HepG2 (cell line): Measurements from ENCODE around the gene SH3PXD2A. TPM values are rescaled to one million over a fixed set of nuclear protein-coding genes. Genes with fewer than 3 reads are reported as not detected.
A peak's percentile ranks its signal among the peaks of the same experiment; 100 is the strongest.

Experiments
- ATAC-seq: fragments of 200-7000 bp; cut with Tn5 transposase; 3 replicates; pipeline ENCODE4 v1.9.1; 2020; ENCODE audit warnings: mild to moderate bottlenecking, moderate library complexity
- BruUV-seq: library from RNA; stranded (reverse); fragments of 400-500 nt; replicated peaks from 2 replicates; lab custom pipeline; 2021; lab: Mats Ljungman, UMichigan
- CTCF ChIA-PET: fragments of 300-600 bp; formaldehyde crosslinking; extraction: SDS; loops from one replicate; lab custom pipeline; 2021; ENCODE audit warnings: low total read pairs, inconsistent platforms, low intra/inter-chr PET ratio; lab: Yijun Ruan, JAX
- POLR2A ChIA-PET: fragments of 350-600 bp; sonication (Branson Sonifier 250); formaldehyde crosslinking; loops from one replicate; lab custom pipeline; 2020; ENCODE audit warnings: antibody characterized with exemption, inconsistent platforms; lab: Yijun Ruan, JAX
- DNase-seq: peaks from one replicate; pipeline ENCODE4 v3.0.0-alpha.2; 2015; ENCODE audit warnings: low spot score
- FAIRE-seq: peaks from 3 replicates; lab custom pipeline; 2011; peaks lifted over from hg19 to GRCh38; lab: Jason Lieb, UNC
- H2AFZ ChIP-seq: one replicate; pipeline ENCODE4 v1.6.1; 2011; ENCODE audit warnings: low read length, inconsistent platforms
- H3K27ac ChIP-seq: fragments of 300-600 bp; 3 replicates; pipeline ENCODE4 v1.8.0; 2011; ENCODE audit warnings: mixed run types, mild to moderate bottlenecking, mixed read lengths, low read length, inconsistent platforms; ENCODE audit not compliant: insufficient read depth; ENCODE audit errors: extremely low read length
- H3K27me3 ChIP-seq, 2 experiments: fragments of 200-600 bp in 1 of 2; 2 replicates in 1 of 2; 3 replicates in 1 of 2; pipeline versions ENCODE4 v1.6.0 to v1.8.0; 2011; ENCODE audit warnings: low read length in 2 of 2, mild to moderate bottlenecking in 2 of 2, moderate library complexity in 2 of 2, inconsistent platforms in 1 of 2; ENCODE audit not compliant: insufficient read depth in 2 of 2, control insufficient read depth in 1 of 2
- H3K36me3 ChIP-seq, 2 experiments: fragments of 200-600 bp in 1 of 2; replicated peaks in 1 of 2; 2 replicates in 1 of 2; 3 replicates in 1 of 2; pipeline versions ENCODE4 v1.5.1 to v1.8.0; 2011; ENCODE audit warnings: low read length in 2 of 2, inconsistent platforms in 1 of 2; ENCODE audit not compliant: insufficient read depth in 2 of 2, control insufficient read depth in 1 of 2
- H3K4me1 ChIP-seq: 2 replicates; pipeline ENCODE4 v1.5.1; 2012; ENCODE audit warnings: low read length, inconsistent platforms; ENCODE audit not compliant: insufficient read depth
- H3K4me2 ChIP-seq: 2 replicates; pipeline ENCODE4 v1.6.0; 2011; ENCODE audit warnings: low read depth, low read length, inconsistent platforms
- H3K4me3 ChIP-seq, 3 experiments: fragments of 200-600 bp in 1 of 3; sonication (generic), shearing (Covaris generic) in 1 of 3; replicated peaks in 1 of 3; 2 replicates each; pipeline ENCODE4 v1.5.1; 2011 to 2016; ENCODE audit warnings: low read length in 3 of 3, inconsistent platforms in 2 of 3, low read depth in 2 of 3, mild to moderate bottlenecking in 2 of 3, control low read depth in 1 of 3, mixed read lengths in 1 of 3; ENCODE audit not compliant: insufficient read depth in 1 of 3
- H3K79me2 ChIP-seq: one replicate; pipeline ENCODE4 v1.6.1; 2011; ENCODE audit warnings: low read length, inconsistent platforms; ENCODE audit not compliant: insufficient read depth
- H3K9ac ChIP-seq: 2 replicates; pipeline ENCODE4 v1.6.0; 2011; ENCODE audit warnings: mild to moderate bottlenecking, low read depth, low read length, inconsistent platforms; ENCODE audit not compliant: insufficient read depth
- H3K9me3 ChIP-seq: 2 replicates; pipeline ENCODE4 v1.5.1; 2012; ENCODE audit warnings: mild to moderate bottlenecking, low read length
- H4K20me1 ChIP-seq: 2 replicates; pipeline ENCODE4 v1.6.0; 2011; ENCODE audit warnings: inconsistent platforms, mild to moderate bottlenecking, low read length, moderate library complexity; ENCODE audit not compliant: insufficient read depth
- CBX1 ChIP-seq: IDR thresholded peaks from one replicate; pipeline ENCODE4 v1.6.1; 2016; ENCODE audit warnings: antibody characterized with exemption, low read depth
- HNRNPUL1 ChIP-seq: fragments of 200-400 bp; formaldehyde crosslinking; IDR thresholded peaks from 2 replicates; pipeline ENCODE4 v1.6.1; 2017; ENCODE audit warnings: low read depth, mild to moderate bottlenecking, low read length, moderate library complexity
- RBM22 ChIP-seq: fragments of 200-400 bp; formaldehyde crosslinking; optimal IDR thresholded peaks from 2 replicates; pipeline ENCODE3; 2017; ENCODE audit warnings: mild to moderate bottlenecking, low read length, moderate library complexity
- SUZ12 ChIP-seq: fragments of 150-350 bp; IDR thresholded peaks from 2 replicates; pipeline ENCODE4 v1.6.1; 2014; ENCODE audit warnings: low read depth, low read length
- ZNF484 ChIP-seq: sonication (generic); formaldehyde crosslinking; IDR thresholded peaks from 2 replicates; pipeline ENCODE4 v1.5.1; 2020; ENCODE audit warnings: mild to moderate bottlenecking, low read depth, missing genetic modification reagents, borderline replicate concordance
- ZNF629 ChIP-seq: sonication (generic); formaldehyde crosslinking; conservative IDR thresholded peaks from 2 replicates; pipeline ENCODE4 v1.5.0; 2020; ENCODE audit warnings: missing genetic modification reagents
- ZNF768 ChIP-seq: sonication (generic); formaldehyde crosslinking; IDR thresholded peaks from 2 replicates; pipeline ENCODE4 v1.4.0; 2020; ENCODE audit warnings: missing genetic modification reagents
- WGBS: methylation state at CpG from one replicate; pipeline ENCODE4 v1.1.6; 2017; ENCODE audit warnings: low lambda C conversion rate; 5-methylcytosine and 5-hydroxymethylcytosine counted together
- in situ Hi-C: cut with HindIII; loops from 2 replicates; pipeline ENCODE4 v1.10.0; 2017; ENCODE audit warnings: low pct_unique_long_range_greater_than_20kb; ENCODE audit not compliant: extremely low pct_ligation_motif_present
- intact Hi-C: fragments of 100-400 bp; cut with micrococcal nuclease; formaldehyde crosslinking; loops from one replicate; pipeline ENCODE4 v1.10.0; 2022; ENCODE audit not compliant: unreplicated experiment
- polyA plus RNA-seq, 8 experiments: library from polyadenylated mRNA; depleted of rRNA in 3 of 8; stranded (reverse) in 7 of 8; unstranded in 1 of 8; fragments of >200 nt; fragmentation: Illumina TruSeq in 4 of 8; extraction: Trizol in 4 of 8; gene quantifications; 2 replicates each; pipeline versions ENCODE4 v1.2.1 to v1.2.3, GENCODE V29; 2011 to 2016; ENCODE audit warnings: low read depth in 4 of 8, missing spikeins in 1 of 8, mixed read lengths in 1 of 8; ENCODE audit not compliant: insufficient read depth in 1 of 8
- total RNA-seq, 5 experiments: library from RNA; depleted of rRNA; stranded (reverse); fragments of >200 nt; fragmentation: Illumina TruSeq; extraction: Trizol; gene quantifications; 2 replicates each; pipeline ENCODE4 v1.2.3, GENCODE V29; 2016; ENCODE audit warnings: low read depth in 1 of 5

SH3PXD2A gene
- total and polyA plus RNA-seq, 2 of the 13 experiments (the other 11 are each of a cell fraction or from before 2014, with no cell fraction given), result 11.1 to 11.3 TPM

DNA sequence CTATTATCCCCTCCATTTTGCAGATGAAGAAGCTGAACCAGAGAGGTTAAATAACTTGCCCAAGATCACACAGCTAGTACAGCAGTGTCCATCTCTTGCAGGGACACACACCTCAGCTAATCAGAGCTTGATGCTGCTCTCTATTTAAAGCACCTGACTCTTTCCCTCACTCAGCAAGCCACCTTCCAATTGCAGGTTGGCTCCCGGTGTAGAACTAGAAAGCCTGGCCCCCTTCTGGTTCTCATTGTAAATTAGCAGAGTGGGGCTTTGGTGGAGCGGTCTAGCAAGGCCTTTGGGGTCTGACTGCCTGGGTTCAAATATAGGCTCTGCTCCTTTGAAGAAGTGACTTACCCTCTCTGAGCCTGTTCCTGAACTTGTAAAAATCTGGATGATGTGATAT, 185.4 kb downstream of the SH3PXD2A start:
- H3K27ac ChIP-seq, result no peak overlapping the region
- peaks cover 11 to 58% of the 10 kb centered on the region in 2 experiments; a peak in 4 of 5 replicates for H3K36me3 ChIP-seq
- 87% methylated on average over 2 of the region's 2 CpGs for WGBS
- FAIRE-seq (no peak), ATAC-seq (no peak), DNase-seq (no peak)
- CTCF ChIA-PET, result no interaction called here
- POLR2A ChIA-PET, result no interaction called here
- H3K79me2 ChIP-seq, result no peaks in the 10 kb centered on the region
- no peak overlapping the region for H3K4me2 ChIP-seq
- intact Hi-C loops (no loop called here), in situ Hi-C loops (loop anchor here (5.0 kb wide), 1 partner anchor 73 kb away; no protein-coding TSS in a partner anchor)
- no peak overlapping the region for H3K9ac ChIP-seq
- BruUV-seq, result no TSS peak
- no peaks in the 10 kb centered on the region for H3K9me3 ChIP-seq
- no peak overlapping the region for H2AFZ ChIP-seq
- no peaks in the 10 kb centered on the region for H4K20me1 ChIP-seq
- H3K4me1 ChIP-seq, result no peaks in the 10 kb centered on the region
- no peak overlapping the region for H3K4me3 ChIP-seq
- TF ChIP-seq CBX1, result no peak
- TF ChIP-seq HNRNPUL1, result no peak
- TF ChIP-seq ZNF768 (CRISPR knock-in tag), result 0 out of 2 replicates have a peak, but pooled peaks have one; percentile 23
- TF ChIP-seq RBM22, result peak; percentile 17
- no peak for TF ChIP-seq SUZ12
- no peaks in the 10 kb centered on the region for H3K27me3 ChIP-seq

DNA sequence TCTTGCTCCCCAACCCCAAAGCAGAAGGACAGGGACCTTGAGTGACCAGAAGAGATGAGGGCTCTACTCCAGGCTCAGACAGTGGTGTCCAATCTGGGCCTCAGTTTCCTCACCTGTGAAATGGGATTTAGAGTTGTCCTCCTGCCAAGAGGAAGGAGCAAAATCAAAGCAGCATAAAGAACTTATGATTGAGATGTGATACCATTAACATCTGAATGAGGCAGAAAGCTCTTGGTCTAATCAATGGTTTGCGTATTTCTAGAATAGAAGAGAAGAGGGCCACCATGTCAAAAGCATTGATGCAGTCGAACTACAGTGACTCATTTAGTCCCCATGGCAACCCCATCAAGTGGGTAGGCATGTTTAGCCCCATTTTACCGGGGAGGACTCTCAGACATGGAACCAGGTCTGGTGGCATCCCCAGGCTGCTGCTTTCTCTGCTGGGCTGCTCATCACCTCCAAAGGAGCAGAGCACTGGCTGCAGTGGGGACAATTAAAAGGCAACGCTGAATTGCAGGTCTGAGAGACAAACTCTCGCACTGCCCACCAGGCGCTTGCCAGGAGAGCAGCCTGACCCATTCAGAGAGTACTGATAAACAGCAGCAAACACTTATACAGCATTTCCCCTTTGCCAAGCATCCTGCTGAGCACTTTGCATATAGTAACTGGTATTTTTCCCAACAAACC, 186.0 kb downstream of the SH3PXD2A start:
- intact Hi-C loops, result no loop called here
- in situ Hi-C loops, result loop anchor here (5.0 kb wide), 1 partner anchor 72 kb away; no protein-coding TSS in a partner anchor
- ATAC-seq, result no peak

More for the DNA sequence above, 186.0 kb downstream of the SH3PXD2A start:
- CTCF ChIA-PET, result no interaction called here
- POLR2A ChIA-PET, result no interaction called here
- Histone ChIP-seq H3K4me3 (no peak overlapping the region), H3K27ac (no peak overlapping the region), H4K20me1 (no peaks in the 10 kb centered on the region), H2AFZ (no peak overlapping the region), H3K27me3 (no peaks in the 10 kb centered on the region), H3K36me3 (peaks cover 11 to 54% of the 10 kb centered on the region in 2 experiments; a peak in 4 of 5 replicates), H3K4me1 (no peaks in the 10 kb centered on the region), H3K79me2 (no peaks in the 10 kb centered on the region), H3K4me2 (no peak overlapping the region), H3K9ac (no peak overlapping the region), H3K9me3 (no peaks in the 10 kb centered on the region)
- DNase-seq (no peak), FAIRE-seq (no peak)
- 98% methylated on average over 5 of the region's 6 CpGs for WGBS
- no TSS peak for BruUV-seq
- peak; percentile 67 for TF ChIP-seq ZNF629 (CRISPR knock-in tag)
- TF ChIP-seq ZNF484 (CRISPR knock-in tag), result no peak
